ENCODE data around the gene PEMT. TPM values are rescaled to one million over a fixed set of nuclear protein-coding genes. Genes with fewer than 3 reads are reported as not detected.

The PEMT gene
- total RNA-seq, 1 donor from 2014 or later: 31.1 TPM

- H3K4me1 Mint-ChIP-seq (ENCODE audit: low read depth): peaks cover 20% of the 10 kb centered on the region
- H3K9me3 Mint-ChIP-seq (ENCODE audit: low read depth): no peaks in the 10 kb centered on the region
- DNase-seq (ENCODE audit: low spot score): peak; percentile 86
- no peaks in the 10 kb centered on the region for H3K27me3 Mint-ChIP-seq (ENCODE audit: low read depth)
- H3K27ac Mint-ChIP-seq (ENCODE audit: unreplicated experiment): no peak overlapping the region
- no peak for TF ChIP-seq CTCF (IDR thresholded peaks at IDR 0.05)
- no peak overlapping the region for H3K4me3 Mint-ChIP-seq (ENCODE audit: unreplicated experiment)
- H3K36me3 Mint-ChIP-seq (ENCODE audit: low read depth): no peaks in the 10 kb centered on the region
These were observed 20.5 kb downstream of the PEMT start for GRCh38 chr17:17570798-17571716.

- H3K4me3 Mint-ChIP-seq (ENCODE audit: unreplicated experiment): no peak overlapping the region
- H3K36me3 Mint-ChIP-seq (ENCODE audit: low read depth): no peaks in the 10 kb centered on the region
- no peak overlapping the region for H3K27ac Mint-ChIP-seq (ENCODE audit: unreplicated experiment)
- no peaks in the 10 kb centered on the region for H3K27me3 Mint-ChIP-seq (ENCODE audit: low read depth)
- H3K4me1 Mint-ChIP-seq (ENCODE audit: low read depth): peaks cover 28% of the 10 kb centered on the region
- DNase-seq (ENCODE audit: low spot score): no peak
- H3K9me3 Mint-ChIP-seq (ENCODE audit: low read depth): no peaks in the 10 kb centered on the region
- TF ChIP-seq CTCF (IDR thresholded peaks at IDR 0.05): peak; percentile 75
These were observed 21.2 kb downstream of the PEMT start for GRCh38 chr17:17570140-17570797.

GRCh38 chr17:17569691-17570090, 21.8 kb downstream of the PEMT start:
- H3K27ac Mint-ChIP-seq (ENCODE audit: unreplicated experiment): no peak overlapping the region
- H3K27me3 Mint-ChIP-seq (ENCODE audit: low read depth): no peaks in the 10 kb centered on the region
- no peak for TF ChIP-seq CTCF (IDR thresholded peaks at IDR 0.05)
- no peak overlapping the region for H3K4me3 Mint-ChIP-seq (ENCODE audit: unreplicated experiment)
- DNase-seq (ENCODE audit: low spot score): no peak
- no peaks in the 10 kb centered on the region for H3K36me3 Mint-ChIP-seq (ENCODE audit: low read depth)
- H3K4me1 Mint-ChIP-seq (ENCODE audit: low read depth): peaks cover 31% of the 10 kb centered on the region
- no peaks in the 10 kb centered on the region for H3K9me3 Mint-ChIP-seq (ENCODE audit: low read depth)

- H3K4me1 Mint-ChIP-seq (ENCODE audit: low read depth): peaks cover 31% of the 10 kb centered on the region
- H3K27ac Mint-ChIP-seq (ENCODE audit: unreplicated experiment): no peak overlapping the region
- no peak overlapping the region for H3K4me3 Mint-ChIP-seq (ENCODE audit: unreplicated experiment)
- H3K27me3 Mint-ChIP-seq (ENCODE audit: low read depth): no peaks in the 10 kb centered on the region
- DNase-seq (ENCODE audit: low spot score): no peak
- H3K36me3 Mint-ChIP-seq (ENCODE audit: low read depth): no peaks in the 10 kb centered on the region
- TF ChIP-seq CTCF (IDR thresholded peaks at IDR 0.05): peak; percentile 78
- no peaks in the 10 kb centered on the region for H3K9me3 Mint-ChIP-seq (ENCODE audit: low read depth)
These were observed 22.7 kb downstream of the PEMT start for GRCh38 chr17:17568772-17569195.

GRCh38 chr17:17567631-17568030, 23.9 kb downstream of the PEMT start:
- peaks cover 31% of the 10 kb centered on the region for H3K4me1 Mint-ChIP-seq (ENCODE audit: low read depth)
- no peaks in the 10 kb centered on the region for H3K27me3 Mint-ChIP-seq (ENCODE audit: low read depth)
- H3K36me3 Mint-ChIP-seq (ENCODE audit: low read depth): no peaks in the 10 kb centered on the region
- DNase-seq (ENCODE audit: low spot score): no peak
- peak overlapping the region; percentile 57 for H3K27ac Mint-ChIP-seq (ENCODE audit: unreplicated experiment)
- TF ChIP-seq CTCF (IDR thresholded peaks at IDR 0.05): no peak
- H3K9me3 Mint-ChIP-seq (ENCODE audit: low read depth): no peaks in the 10 kb centered on the region
- no peak overlapping the region for H3K4me3 Mint-ChIP-seq (ENCODE audit: unreplicated experiment)

Data from chondrocyte (in vitro differentiated cells).